Ascending aorta (tissue), 2 donors: ENCODE measurements around the gene WNK2. TPM values are rescaled to one million over a fixed set of nuclear protein-coding genes. Genes with fewer than 3 reads are reported as not detected.
"Not testable (repeated sequence)": the region's sequence is repeated elsewhere in the genome, so short reads cannot be mapped to it uniquely, and the experiment has no call there.

Experiments used
- DNase-seq, 2 donors: peaks; one replicate each; pipeline ENCODE4 v3.0.0-alpha.2; 2019; ENCODE audit warnings: low spot score in 2 of 2
- H3K27ac ChIP-seq, 2 donors: fragments of 200-600 bp; sonication (generic); one replicate each; pipeline ENCODE4 v1.5.1; 2016 to 2017; ENCODE audit warnings: mild to moderate bottlenecking in 1 of 2
- H3K27me3 ChIP-seq: fragments of 200-600 bp; sonication (generic); one replicate; pipeline ENCODE4 v1.5.1; 2017
- H3K36me3 ChIP-seq, 2 donors: fragments of 200-600 bp; sonication (generic); one replicate each; pipeline ENCODE4 v1.5.1; 2016
- H3K4me1 ChIP-seq, 2 donors: fragments of 200-600 bp; sonication (generic); one replicate each; pipeline ENCODE4 v1.5.1; 2016 to 2017; ENCODE audit warnings: mild to moderate bottlenecking in 1 of 2
- H3K4me3 ChIP-seq, 2 donors: fragments of 200-600 bp; sonication (generic); one replicate each; pipeline ENCODE4 v1.5.1; 2016 to 2017; ENCODE audit warnings: mild to moderate bottlenecking in 1 of 2
- H3K9me3 ChIP-seq, 2 donors: fragments of 200-600 bp; sonication (generic); one replicate each; pipeline ENCODE4 v1.5.1; 2016
- CTCF ChIP-seq, 3 experiments: fragments of 200-600 bp in 2 of 3; fragments of 450-650 bp in 1 of 3; sonication (generic) in 2 of 3; IDR thresholded peaks; one replicate each; pipeline ENCODE4 v1.5.1; 2016 to 2019; ENCODE audit warnings: antibody characterized with exemption in 3 of 3, mild to moderate bottlenecking in 1 of 3, moderate library complexity in 1 of 3
- intact Hi-C: fragments of 100-400 bp; cut with DNase I; formaldehyde crosslinking; loops from one replicate; pipeline ENCODE4 v1.15.1; 2023
- total RNA-seq: library from RNA; depleted of rRNA; stranded (reverse); fragments of >200 nt; gene quantifications from one replicate; pipeline ENCODE4 v1.1.0, GENCODE V29; 2016

The WNK2 gene
- total RNA-seq, 1 donor from 2014 or later = not detected

GRCh38 chr9:93357649-93358048, 173.7 kb downstream of the WNK2 start:
- H3K27ac ChIP-seq = no peak overlapping the region
- no peak for TF ChIP-seq CTCF (IDR thresholded peaks at IDR 0.05)
- intact Hi-C loops = no loop called here

DNA sequence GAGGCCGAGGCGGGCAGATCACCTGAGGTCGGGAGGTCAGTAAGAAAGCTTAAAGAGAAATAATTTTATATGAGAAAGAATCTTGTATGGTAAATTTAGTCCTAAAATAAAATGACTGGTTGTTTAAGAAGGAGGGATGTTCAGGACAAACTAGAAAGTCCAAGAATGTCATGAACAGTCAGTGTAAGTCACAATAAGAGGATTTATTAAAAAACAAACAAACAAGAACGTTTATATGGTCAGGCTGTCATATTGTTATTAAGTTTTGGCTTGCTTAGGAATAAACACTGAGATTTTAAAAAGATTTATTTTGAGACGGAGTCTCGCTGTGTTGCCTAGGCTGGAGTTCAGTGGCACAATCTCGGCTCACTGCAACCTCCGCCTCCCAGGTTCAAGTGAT, 176.0 kb downstream of the WNK2 start:
- H3K27me3 ChIP-seq, H3K4me1 ChIP-seq, H3K9me3 ChIP-seq, H3K36me3 ChIP-seq, H3K4me3 ChIP-seq, DNase-seq, intact Hi-C loops, H3K27ac ChIP-seq: not testable (repeated sequence)

More at GRCh38 chr9:93357649-93358048, 173.7 kb downstream of the WNK2 start:
- Histone ChIP-seq H3K36me3 (no peaks in the 10 kb centered on the region), H3K4me3 (no peak overlapping the region), H3K27me3 (no peaks in the 10 kb centered on the region), H3K4me1 (no peaks in the 10 kb centered on the region), H3K9me3 (no peaks in the 10 kb centered on the region)
- no peak for DNase-seq

GRCh38 chr9:93361995-93362394, 178.1 kb downstream of the WNK2 start:
- Histone ChIP-seq H3K9me3 (no peaks in the 10 kb centered on the region), H3K27me3 (no peaks in the 10 kb centered on the region), H3K36me3 (no peaks in the 10 kb centered on the region), H3K4me1 (no peaks in the 10 kb centered on the region), H3K27ac (no peak overlapping the region), H3K4me3 (no peak overlapping the region)
- TF ChIP-seq CTCF (IDR thresholded peaks at IDR 0.05) = no peak
- intact Hi-C loops = no loop called here
- DNase-seq = no peak

- intact Hi-C loops = no loop called here
- no peaks in the 10 kb centered on the region for H3K9me3 ChIP-seq
- no peak overlapping the region for H3K4me3 ChIP-seq
- no peak for DNase-seq
- no peak for TF ChIP-seq CTCF (IDR thresholded peaks at IDR 0.05)
- no peaks in the 10 kb centered on the region for H3K36me3 ChIP-seq
- H3K4me1 ChIP-seq = no peaks in the 10 kb centered on the region
- H3K27me3 ChIP-seq = no peaks in the 10 kb centered on the region
- no peak overlapping the region for H3K27ac ChIP-seq
These were observed 180.9 kb downstream of the WNK2 start for GRCh38 chr9:93364734-93365426.

GRCh38 chr9:93365427-93366118, 181.6 kb downstream of the WNK2 start:
- Histone ChIP-seq H3K9me3 (no peaks in the 10 kb centered on the region), H3K36me3 (no peaks in the 10 kb centered on the region), H3K27me3 (no peaks in the 10 kb centered on the region), H3K4me1 (no peaks in the 10 kb centered on the region), H3K4me3 (no peak overlapping the region), H3K27ac (no peak overlapping the region)
- intact Hi-C loops = no loop called here
- no peak for DNase-seq
- no peak for TF ChIP-seq CTCF (IDR thresholded peaks at IDR 0.05)

- no peaks in the 10 kb centered on the region for H3K9me3 ChIP-seq
- TF ChIP-seq CTCF (IDR thresholded peaks at IDR 0.05) = no peak
- intact Hi-C loops = no loop called here
- H3K4me3 ChIP-seq = no peak overlapping the region
- H3K4me1 ChIP-seq = no peaks in the 10 kb centered on the region
- DNase-seq = no peak
- H3K36me3 ChIP-seq = no peaks in the 10 kb centered on the region
- H3K27ac ChIP-seq = no peak overlapping the region
- no peaks in the 10 kb centered on the region for H3K27me3 ChIP-seq
These were observed 182.1 kb downstream of the WNK2 start for GRCh38 chr9:93366119-93366447.

DNA sequence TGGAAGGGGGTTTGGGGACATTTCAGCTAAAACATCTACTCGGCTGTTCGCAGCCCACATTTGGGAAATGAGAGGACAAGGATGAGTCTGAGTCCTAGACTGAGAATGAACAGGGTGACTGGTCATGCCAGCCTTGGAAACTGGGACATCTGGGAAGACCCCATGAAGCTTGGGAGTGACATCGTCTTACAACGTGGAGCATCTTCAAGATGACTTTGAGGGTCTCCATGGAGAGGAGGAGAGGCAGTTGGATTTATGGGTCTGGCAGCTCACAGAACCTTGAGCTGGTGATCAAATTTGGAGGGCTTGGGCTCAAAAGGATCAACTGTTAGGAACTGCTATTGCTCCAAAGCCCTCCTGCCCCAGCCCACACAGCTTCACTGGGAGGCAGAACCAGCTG, 182.5 kb downstream of the WNK2 start:
- not testable (repeated sequence) for H3K27me3 ChIP-seq

More for the DNA sequence above, 182.5 kb downstream of the WNK2 start:
- intact Hi-C loops, H3K9me3 ChIP-seq, DNase-seq, H3K4me1 ChIP-seq, H3K27ac ChIP-seq, H3K4me3 ChIP-seq, H3K36me3 ChIP-seq: not testable (repeated sequence)
